ENCODE results near the gene MDH2. TPM values are rescaled to one million over a fixed set of nuclear protein-coding genes. Genes with fewer than 3 reads are reported as not detected.
"Not testable (repeated sequence)": the region's sequence is repeated elsewhere in the genome, so short reads cannot be mapped to it uniquely, and the experiment has no call there.

The MDH2 gene
- total and polyA plus RNA-seq, 4 donors: 33.6 to 275 (median 163) TPM

DNA sequence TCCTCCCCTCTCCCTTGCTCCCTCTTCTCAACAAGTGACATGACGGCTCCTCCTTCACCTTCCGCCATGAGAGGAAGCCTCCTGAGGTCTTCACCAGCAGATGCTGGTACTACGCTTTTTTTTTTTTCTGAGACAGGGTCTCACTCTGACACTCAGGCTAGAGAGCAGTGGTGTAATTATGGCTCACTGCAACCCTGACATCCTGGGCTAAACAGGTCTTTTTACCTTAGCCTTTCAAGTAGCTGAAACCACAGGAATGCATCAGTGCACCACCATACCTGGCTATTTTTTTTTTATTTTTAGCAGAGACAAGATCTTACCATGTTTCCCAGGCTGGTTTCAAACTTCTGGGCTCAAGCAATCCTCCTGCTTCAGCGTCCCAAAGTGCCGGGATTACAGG is 43.6 kb downstream of the MDH2 start:
- no peak for DNase-seq (ENCODE audit: low spot score)
- 96% methylated on average over 5 of the region's 5 CpGs for whole genome bisulfite sequencing
- no peak for TF ChIP-seq RXRA (IDR thresholded peaks at IDR 0.05)
- no peak for TF ChIP-seq RAD21 (IDR thresholded peaks at IDR 0.05)
- TF ChIP-seq SP1 (IDR thresholded peaks at IDR 0.05): no peak
- TF ChIP-seq, protein P1, sequence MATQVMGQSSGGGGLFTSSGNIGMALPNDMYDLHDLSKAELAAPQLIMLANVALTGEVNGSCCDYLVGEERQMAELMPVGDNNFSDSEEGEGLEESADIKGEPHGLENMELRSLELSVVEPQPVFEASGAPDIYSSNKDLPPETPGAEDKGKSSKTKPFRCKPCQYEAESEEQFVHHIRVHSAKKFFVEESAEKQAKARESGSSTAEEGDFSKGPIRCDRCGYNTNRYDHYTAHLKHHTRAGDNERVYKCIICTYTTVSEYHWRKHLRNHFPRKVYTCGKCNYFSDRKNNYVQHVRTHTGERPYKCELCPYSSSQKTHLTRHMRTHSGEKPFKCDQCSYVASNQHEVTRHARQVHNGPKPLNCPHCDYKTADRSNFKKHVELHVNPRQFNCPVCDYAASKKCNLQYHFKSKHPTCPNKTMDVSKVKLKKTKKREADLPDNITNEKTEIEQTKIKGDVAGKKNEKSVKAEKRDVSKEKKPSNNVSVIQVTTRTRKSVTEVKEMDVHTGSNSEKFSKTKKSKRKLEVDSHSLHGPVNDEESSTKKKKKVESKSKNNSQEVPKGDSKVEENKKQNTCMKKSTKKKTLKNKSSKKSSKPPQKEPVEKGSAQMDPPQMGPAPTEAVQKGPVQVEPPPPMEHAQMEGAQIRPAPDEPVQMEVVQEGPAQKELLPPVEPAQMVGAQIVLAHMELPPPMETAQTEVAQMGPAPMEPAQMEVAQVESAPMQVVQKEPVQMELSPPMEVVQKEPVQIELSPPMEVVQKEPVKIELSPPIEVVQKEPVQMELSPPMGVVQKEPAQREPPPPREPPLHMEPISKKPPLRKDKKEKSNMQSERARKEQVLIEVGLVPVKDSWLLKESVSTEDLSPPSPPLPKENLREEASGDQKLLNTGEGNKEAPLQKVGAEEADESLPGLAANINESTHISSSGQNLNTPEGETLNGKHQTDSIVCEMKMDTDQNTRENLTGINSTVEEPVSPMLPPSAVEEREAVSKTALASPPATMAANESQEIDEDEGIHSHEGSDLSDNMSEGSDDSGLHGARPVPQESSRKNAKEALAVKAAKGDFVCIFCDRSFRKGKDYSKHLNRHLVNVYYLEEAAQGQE (IDR thresholded peaks at IDR 0.05): no peak
- no peak for TF ChIP-seq NR2F2 (IDR thresholded peaks at IDR 0.05)
- TF ChIP-seq TAF1 (conservative IDR thresholded peaks at IDR 0.05): no peak
- no peak for TF ChIP-seq HNF4A (conservative IDR thresholded peaks at IDR 0.05)
- TF ChIP-seq YY1 (IDR thresholded peaks at IDR 0.05): no peak
- no peak for TF ChIP-seq GABPA (IDR thresholded peaks at IDR 0.05 in 1 of 2, conservative IDR thresholded peaks at IDR 0.05 in 1 of 2)
- TF ChIP-seq HNF4G (IDR thresholded peaks at IDR 0.05): no peak
- no peak for TF ChIP-seq FOXA1 (IDR thresholded peaks at IDR 0.05)
- no peak for TF ChIP-seq FOXA2 (IDR thresholded peaks at IDR 0.05)
- TF ChIP-seq JUND (IDR thresholded peaks at IDR 0.05): no peak
- TF ChIP-seq EGR1 (IDR thresholded peaks at IDR 0.05; ENCODE audit: low read depth in 2 of 2): no peak
- TF ChIP-seq ATF3 (IDR thresholded peaks at IDR 0.05): no peak
- H3K9ac ChIP-seq (ENCODE audit: low read depth in 1 of 2, low read length in 2 of 2): no peak overlapping the region
- H3K9me3 ChIP-seq (ENCODE audit: control insufficient read depth in 4 of 4, low read length in 3 of 4): no peaks in the 10 kb centered on the region
- H3K4me1 ChIP-seq (ENCODE audit: control insufficient read depth in 4 of 4, insufficient read depth in 4 of 4, low read length in 3 of 4): no peaks in the 10 kb centered on the region
- H3K27ac ChIP-seq (ENCODE audit: low read depth in 1 of 2, low read length in 2 of 2): no peak overlapping the region
- H3K27me3 ChIP-seq (ENCODE audit: control insufficient read depth in 4 of 4, insufficient read depth in 4 of 4, low read length in 3 of 4): no peaks in the 10 kb centered on the region
- H3K4me3 ChIP-seq (ENCODE audit: low read depth in 1 of 3, low read length in 3 of 3): no peak overlapping the region
- peaks cover 0 to 27% (median 14%) of the 10 kb centered on the region in 4 donors for H3K36me3 ChIP-seq (ENCODE audit: control insufficient read depth in 4 of 4, insufficient read depth in 3 of 4, low read depth in 1 of 4, low read length in 3 of 4)

- 93% methylated on average over 5 of the region's 5 CpGs for WGBS
- not testable (repeated sequence) for H3K9me3 ChIP-seq (ENCODE audit: control insufficient read depth in 4 of 4, low read length in 3 of 4)
Observed at GRCh38 chr7:76093531-76093930, 45.6 kb downstream of the MDH2 start.

DNA sequence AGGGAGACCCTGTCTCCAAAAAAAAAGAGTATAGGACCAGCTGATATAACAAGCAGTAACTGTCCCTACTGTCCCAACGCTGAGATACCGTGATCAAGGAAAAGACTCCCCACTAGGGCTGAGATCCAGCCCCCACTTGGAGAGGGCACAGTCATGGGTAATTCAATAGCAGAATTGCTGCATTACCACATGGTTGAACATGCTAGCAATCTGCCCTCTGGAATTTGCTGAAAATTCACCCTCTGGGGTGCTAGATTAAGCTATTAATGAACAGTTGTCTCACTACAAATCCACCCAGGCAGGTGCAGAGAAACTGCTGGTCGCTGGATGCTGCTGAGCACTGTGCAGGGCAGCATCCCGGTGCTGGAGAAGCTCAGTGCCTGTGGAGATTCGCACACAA is 46.4 kb downstream of the MDH2 start:
- H3K36me3 ChIP-seq (ENCODE audit: control insufficient read depth in 4 of 4, insufficient read depth in 3 of 4, low read depth in 1 of 4, low read length in 3 of 4): peaks cover 0 to 22% (median 13%) of the 10 kb centered on the region in 4 donors
- H3K4me3 ChIP-seq (ENCODE audit: low read depth in 1 of 3, low read length in 3 of 3); H3K9ac ChIP-seq (ENCODE audit: low read depth in 1 of 2, low read length in 2 of 2); H3K27me3 ChIP-seq (ENCODE audit: control insufficient read depth in 4 of 4, insufficient read depth in 4 of 4, low read length in 3 of 4); DNase-seq (ENCODE audit: low spot score); H3K27ac ChIP-seq (ENCODE audit: low read depth in 1 of 2, low read length in 2 of 2); H3K4me1 ChIP-seq (ENCODE audit: control insufficient read depth in 4 of 4, insufficient read depth in 4 of 4, low read length in 3 of 4); H3K9me3 ChIP-seq (ENCODE audit: control insufficient read depth in 4 of 4, low read length in 3 of 4): not testable (repeated sequence)
- 94% methylated on average over 5 of the region's 5 CpGs for WGBS

More at GRCh38 chr7:76093531-76093930, 45.6 kb downstream of the MDH2 start:
- H3K4me1 ChIP-seq (ENCODE audit: control insufficient read depth in 4 of 4, insufficient read depth in 4 of 4, low read length in 3 of 4); H3K27me3 ChIP-seq (ENCODE audit: control insufficient read depth in 4 of 4, insufficient read depth in 4 of 4, low read length in 3 of 4); H3K9ac ChIP-seq (ENCODE audit: low read depth in 1 of 2, low read length in 2 of 2); H3K27ac ChIP-seq (ENCODE audit: low read depth in 1 of 2, low read length in 2 of 2); H3K4me3 ChIP-seq (ENCODE audit: low read depth in 1 of 3, low read length in 3 of 3); DNase-seq (ENCODE audit: low spot score): not testable (repeated sequence)
- peaks cover 0 to 23% (median 16%) of the 10 kb centered on the region in 4 donors for H3K36me3 ChIP-seq (ENCODE audit: control insufficient read depth in 4 of 4, insufficient read depth in 3 of 4, low read depth in 1 of 4, low read length in 3 of 4)

All from liver (tissue), 9 donors.